ENCODE data around the gene ADGRL3.
"Not testable (repeated sequence)": the region's sequence is repeated elsewhere in the genome, so short reads cannot be mapped to it uniquely, and the experiment has no call there.

DNA sequence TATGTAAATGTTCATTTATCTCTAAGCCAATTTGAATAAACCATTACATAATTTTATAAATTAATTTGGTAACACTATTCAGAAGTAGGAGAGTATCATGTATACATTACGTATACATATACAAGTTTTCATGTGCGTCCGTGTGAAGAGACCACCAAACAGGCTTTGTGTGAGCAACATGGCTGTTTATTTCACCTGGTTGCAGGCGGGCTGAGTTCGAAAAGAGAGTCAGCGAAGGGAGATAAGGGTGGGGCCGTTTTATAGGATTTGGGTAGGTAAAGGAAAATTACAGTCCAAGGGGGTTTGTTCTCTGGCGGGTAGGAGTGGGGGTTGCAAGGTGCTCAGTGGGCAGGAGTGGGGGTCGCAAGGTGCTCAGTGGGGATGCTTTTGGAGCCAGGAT is 564.0 kb downstream of the ADGRL3 start:
- TF ChIP-seq, protein P1, sequence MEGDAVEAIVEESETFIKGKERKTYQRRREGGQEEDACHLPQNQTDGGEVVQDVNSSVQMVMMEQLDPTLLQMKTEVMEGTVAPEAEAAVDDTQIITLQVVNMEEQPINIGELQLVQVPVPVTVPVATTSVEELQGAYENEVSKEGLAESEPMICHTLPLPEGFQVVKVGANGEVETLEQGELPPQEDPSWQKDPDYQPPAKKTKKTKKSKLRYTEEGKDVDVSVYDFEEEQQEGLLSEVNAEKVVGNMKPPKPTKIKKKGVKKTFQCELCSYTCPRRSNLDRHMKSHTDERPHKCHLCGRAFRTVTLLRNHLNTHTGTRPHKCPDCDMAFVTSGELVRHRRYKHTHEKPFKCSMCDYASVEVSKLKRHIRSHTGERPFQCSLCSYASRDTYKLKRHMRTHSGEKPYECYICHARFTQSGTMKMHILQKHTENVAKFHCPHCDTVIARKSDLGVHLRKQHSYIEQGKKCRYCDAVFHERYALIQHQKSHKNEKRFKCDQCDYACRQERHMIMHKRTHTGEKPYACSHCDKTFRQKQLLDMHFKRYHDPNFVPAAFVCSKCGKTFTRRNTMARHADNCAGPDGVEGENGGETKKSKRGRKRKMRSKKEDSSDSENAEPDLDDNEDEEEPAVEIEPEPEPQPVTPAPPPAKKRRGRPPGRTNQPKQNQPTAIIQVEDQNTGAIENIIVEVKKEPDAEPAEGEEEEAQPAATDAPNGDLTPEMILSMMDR (IDR thresholded peaks at IDR 0.05; ENCODE audit: low read depth, low read length): not testable (repeated sequence)
- not testable (repeated sequence) for TF ChIP-seq EZH2phosphoT487 (IDR thresholded peaks at IDR 0.05; ENCODE audit: low read depth)

Data from OCI-LY3 (cell line).